ENCODE data around the gene BCAS3.

BCAS3 gene

DNA sequence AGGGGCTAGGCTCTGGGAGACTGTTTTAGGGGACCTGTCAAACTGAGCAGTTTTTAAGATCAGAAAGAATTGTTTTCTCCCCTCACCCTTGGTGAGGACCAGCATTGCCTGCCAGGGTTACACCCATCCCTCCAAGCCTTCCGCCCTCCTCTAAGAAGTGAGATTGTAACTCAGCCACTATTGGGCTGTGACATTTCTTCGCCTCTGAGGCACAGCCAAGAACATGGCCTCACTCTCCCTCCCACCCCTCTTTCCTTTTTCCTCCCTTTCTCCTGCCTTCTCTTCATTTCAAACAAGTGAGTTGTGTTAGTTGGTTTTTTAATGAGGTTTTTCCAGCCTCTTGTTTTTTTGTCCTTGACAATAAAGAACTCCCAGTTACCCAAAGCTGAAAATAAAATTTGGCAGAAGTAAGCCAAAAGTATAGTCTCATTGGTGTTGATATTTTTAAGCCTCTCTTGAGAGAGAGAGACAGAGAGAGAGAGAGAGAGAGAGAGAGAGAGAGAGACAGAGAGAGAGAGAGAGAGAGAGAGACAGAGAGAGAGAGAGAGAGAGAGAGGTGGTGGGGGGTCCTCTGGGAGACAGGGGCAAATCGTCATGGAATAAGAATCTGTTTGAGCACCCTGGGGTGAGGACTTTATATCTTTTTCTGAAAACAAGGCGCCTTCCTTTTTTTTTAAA lies 644.8 kb downstream of the BCAS3 start:
- DNase-seq (ENCODE audit: low spot score): no peak

DNA sequence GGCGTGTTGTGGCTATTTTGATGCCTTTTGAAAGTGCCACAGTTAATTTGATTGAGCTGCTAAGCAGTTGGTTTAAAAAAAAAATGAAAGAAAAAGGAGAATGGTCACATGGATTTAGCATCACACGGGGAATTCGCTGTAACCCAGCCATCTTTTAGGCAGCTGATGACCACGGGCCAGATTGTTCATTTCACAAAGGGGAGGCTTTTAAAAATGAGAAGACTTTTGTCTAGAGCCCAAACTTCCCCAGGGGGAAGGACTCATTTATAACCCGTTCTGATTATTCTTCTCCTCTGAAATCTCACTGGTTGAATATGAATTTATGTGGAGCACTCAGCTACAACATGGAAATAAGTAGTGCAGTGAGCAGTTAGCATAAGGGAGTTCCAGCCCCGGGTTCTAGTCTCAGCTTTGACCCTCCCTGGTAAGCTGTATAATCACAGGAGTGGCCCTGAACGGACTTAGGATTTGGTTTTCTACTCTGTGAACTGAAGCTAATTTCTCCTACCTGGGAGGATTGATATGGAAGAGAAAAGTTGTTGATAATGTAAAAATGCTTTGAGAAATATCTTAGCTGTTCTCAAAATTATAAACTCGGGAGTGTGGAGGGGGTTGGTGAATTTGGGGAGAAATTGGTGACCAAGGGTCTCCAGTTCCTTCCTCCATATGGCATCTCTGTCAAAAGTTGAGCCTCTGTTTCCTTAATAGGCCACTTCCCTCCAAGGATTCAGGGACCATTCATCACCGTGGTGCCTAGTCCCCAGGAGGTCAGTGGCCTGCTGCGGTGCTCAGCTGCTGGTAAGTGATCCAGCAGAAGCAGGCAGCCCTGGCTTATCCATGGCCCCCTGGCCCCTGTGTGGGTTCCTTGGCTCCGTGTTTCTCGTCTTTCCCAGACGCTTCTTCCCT lies 645.6 kb downstream of the BCAS3 start:
- no peak for DNase-seq (ENCODE audit: low spot score)

GRCh38 chr17:61323909-61324868 lies 646.5 kb downstream of the BCAS3 start:
- DNase-seq (ENCODE audit: low spot score): no peak

DNA sequence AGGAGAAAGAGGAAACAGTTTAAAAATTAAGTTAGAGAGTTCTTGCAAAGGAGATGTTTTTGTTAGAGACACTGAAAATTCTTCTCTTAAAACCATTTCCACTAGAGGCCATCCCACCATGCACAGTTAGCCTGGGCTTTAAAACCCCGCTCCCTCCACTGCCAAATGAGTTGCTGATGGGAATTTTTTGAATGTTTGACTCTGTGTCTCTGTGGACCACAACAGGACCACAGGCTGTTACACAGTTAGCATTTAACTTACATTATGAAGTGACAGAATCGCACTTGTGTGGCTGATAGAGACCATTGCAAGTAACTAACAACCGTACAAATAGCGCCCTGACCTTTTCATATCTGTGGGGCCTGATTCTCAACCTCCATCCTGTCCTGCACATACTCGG lies 647.3 kb downstream of the BCAS3 start:
- no peak for DNase-seq (ENCODE audit: low spot score)

DNA sequence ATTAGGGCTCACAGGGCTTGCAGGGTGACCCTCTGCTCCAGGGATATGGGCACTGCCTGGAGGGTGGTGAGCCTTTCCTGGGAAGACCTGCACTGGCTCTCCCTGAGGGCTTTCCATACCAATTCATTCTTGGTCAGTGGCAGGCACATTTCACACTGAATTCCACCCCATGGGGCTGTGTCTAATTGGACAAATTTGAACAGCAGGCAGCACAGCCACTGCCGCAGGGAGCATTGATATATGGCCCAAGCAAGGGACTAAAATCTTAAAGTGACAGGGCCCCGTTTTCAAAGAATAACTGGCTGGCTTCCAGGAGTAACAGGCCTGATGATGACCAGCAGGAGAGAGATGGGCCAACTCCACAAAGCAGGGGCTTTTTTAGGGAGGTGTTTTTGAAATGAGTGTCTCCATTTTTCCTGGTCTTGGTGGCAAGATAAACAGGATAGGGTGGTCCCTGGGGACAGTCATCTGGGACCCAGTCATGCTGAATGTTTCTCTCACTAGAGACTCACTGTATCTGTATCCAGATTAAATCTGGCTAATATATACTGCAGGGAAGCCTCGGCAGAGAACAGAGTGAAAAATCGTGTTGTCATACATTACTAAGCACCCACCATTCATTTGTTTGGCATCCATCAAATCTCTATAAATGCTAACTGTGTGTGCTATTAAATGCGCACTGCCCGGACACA lies 647.9 kb downstream of the BCAS3 start:
- peak; percentile 28 for DNase-seq (ENCODE audit: low spot score)

DNA sequence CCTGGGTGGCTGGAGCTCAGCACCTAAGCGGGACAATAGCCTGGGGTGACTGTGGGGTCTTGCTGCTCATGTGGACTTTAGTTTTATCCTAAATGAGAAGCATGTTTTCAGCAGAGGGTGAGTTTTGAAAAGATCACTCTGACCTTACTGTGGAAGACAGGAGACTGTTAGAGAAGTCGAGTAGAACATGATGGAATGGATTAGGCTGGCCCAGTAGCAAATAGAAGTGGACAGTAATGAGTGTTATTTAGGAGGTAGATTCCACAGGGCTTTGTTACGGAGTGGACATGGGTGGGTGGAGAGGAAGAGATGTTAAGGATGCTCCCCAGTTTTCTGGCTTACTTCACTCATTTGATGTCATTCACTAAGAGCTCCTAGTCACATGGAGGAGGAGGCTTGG lies 648.7 kb downstream of the BCAS3 start:
- no peak for DNase-seq (ENCODE audit: low spot score)

GRCh38 chr17:61328351-61328750 lies 650.7 kb downstream of the BCAS3 start:
- DNase-seq (ENCODE audit: low spot score): no peak

DNA sequence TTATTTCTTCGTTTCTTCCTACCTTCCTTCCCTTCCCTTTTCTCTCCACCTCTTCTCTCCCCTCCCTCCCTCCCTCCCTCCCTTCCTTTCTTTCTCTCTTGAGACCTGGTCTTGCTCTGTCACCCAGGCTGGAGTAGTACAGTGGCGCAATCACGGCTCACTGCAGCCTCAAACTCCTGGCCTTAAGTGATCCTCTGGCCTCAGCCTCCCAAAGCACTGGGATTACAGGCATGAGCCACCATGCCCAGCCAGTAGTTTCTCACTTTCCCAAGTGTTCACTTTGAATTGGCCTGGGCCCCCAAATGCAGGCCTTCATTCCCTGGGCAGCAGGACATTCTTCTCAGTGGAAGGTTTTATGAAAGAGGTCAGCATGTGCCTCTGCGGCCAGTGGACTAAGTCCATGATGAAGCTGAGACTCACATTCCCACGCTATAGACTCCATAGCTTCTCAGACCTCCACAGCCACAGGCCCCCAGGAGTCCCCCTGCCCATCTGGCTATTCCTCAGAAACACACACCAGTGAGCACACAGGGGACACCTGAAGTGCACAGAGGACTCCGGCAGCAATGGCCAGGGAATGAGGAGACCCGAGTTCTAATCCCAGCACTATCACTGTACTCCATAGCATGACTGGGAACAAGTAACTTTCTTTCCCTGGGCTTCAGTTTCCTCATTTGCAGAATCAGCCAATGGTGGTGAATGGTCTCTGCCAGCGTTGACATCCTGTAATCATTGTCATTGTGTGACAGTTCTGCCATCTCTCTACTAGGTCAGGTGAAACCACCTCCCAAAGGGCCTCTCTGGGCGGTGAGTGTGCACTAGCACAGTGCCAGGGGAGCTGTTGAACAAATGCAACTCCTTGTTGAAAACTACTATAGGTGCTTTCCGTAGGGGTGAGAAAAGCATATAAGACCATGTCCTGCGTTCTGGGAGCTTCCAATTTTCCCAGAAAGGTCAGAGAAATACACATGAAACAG lies 652.8 kb downstream of the BCAS3 start:
- no peak for DNase-seq (ENCODE audit: low spot score)

DNA sequence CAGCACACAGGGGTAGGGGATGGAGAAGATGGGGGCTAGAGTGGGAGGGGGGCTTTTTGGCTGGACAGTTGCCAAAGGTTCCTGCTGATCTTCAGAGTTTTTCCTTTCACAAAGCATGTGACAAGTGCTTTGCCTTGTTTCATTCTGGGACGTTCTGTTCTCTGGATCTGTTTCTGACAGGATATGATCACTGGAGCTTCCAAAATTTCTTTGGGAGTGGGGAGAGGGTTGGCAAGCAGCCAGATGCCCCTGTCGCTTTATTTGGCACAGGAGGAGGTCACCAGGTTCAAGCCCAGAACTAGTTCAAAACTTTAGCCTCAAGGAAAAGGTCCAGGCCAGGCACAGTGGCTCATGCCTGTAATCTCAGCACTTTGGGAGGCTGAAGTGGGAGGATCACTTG lies 653.5 kb downstream of the BCAS3 start:
- DNase-seq (ENCODE audit: low spot score): no peak

DNA sequence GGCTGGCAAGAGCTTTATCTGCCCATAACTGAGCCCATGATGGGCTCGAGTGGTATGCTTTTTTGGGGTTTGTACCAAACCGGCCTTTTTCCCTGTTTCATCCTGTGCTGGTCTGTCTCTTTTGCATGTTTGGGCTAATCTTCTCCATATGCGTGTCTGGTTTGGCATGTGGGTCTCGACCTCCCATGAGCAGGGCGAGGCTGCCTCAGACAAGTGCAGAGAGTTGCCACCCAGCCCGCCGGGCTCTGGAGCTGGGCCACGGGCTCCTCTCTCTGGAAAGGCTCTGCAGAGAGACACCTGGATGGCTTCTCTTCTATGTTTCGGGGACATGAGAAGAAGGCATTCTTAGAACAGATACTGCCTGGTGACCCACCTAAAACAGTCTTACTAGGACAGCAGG lies 654.2 kb downstream of the BCAS3 start:
- no peak for DNase-seq (ENCODE audit: low spot score)

DNA sequence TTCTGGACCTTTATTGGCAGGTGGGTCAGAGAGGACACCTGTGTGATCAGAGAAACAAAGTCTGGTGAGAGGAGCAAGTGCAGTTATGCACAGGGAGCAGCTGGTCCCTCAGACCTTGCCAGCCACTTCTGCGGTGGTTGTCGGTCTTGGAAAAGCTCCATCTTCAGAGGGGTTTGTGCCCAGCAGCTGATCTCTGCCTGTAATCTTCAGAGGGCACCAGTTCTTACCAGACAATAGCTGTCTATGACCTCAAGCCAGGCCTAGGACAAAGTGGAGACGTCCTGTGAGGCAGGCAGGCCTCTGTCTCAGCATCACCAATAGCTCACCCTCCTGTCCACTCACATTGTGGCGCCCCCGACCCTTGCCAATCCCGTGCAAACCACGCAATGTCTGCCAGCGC lies 655.5 kb downstream of the BCAS3 start:
- DNase-seq (ENCODE audit: low spot score): no peak

GRCh38 chr17:61334673-61335072 lies 657.0 kb downstream of the BCAS3 start:
- DNase-seq (ENCODE audit: low spot score): no peak

GRCh38 chr17:61335105-61335844 lies 657.6 kb downstream of the BCAS3 start:
- DNase-seq (ENCODE audit: low spot score): peak; percentile 22

- no peak for DNase-seq (ENCODE audit: low spot score)
Observed at GRCh38 chr17:61335845-61336655, 658.4 kb downstream of the BCAS3 start.

DNA sequence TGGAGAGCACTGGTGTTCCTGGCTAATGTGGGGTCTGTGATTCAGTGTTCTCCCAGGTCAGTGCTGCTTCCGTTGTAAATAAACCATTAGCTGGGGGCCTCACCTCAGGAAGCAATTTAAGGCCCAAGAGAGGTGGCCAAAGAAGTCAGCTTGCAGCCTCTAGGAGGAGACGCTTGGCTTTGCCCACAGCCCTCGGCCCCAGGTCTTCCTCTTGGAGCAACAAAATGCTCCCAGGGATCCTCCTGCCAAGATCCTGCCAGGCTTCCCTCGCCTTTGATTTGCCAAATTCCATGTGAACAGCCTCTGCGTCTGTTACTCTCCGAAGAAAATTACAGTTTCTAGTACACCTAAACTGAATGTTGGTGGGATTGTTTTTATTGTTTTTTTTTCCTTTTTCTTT lies 659.6 kb downstream of the BCAS3 start:
- DNase-seq (ENCODE audit: low spot score): no peak

DNA sequence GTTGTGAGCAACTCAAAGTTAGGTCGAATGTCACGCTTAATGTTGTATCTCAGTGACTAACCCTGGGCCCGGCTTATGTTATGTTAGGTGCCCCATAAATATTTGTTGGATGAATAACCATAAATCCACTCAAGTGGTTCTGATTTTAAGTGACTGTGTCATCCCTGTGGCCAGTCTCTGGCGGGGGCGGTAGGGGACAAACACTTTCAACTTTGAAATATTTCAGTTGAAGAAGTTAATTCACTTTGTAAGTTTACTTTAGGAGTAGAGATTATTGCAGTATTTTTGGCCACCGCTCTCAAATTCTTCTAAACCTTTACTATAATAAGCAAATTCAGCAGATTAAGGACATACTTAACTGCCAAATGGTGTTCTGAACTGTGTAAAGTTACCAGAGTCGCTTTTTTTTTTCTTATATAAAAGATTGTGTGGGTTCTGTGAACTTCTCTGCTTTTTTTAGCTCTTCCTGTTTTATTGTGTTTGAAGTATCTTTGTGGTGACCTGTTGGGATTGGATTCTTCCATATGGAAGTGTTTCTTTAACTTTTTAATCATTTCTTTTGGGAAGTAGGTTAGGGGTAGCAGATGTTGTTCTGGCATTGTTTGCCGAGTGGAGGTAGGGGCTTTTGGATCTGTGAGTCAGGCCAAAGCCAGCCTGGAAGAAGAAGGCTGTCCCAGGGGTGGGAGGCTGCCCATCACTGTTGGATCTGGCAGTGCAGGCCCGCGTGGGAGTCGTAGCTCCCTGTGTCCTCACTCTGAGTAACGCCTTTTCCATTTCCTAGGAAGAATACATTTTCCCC lies 660.5 kb downstream of the BCAS3 start:
- peak; percentile 84 for DNase-seq (ENCODE audit: low spot score)

DNA sequence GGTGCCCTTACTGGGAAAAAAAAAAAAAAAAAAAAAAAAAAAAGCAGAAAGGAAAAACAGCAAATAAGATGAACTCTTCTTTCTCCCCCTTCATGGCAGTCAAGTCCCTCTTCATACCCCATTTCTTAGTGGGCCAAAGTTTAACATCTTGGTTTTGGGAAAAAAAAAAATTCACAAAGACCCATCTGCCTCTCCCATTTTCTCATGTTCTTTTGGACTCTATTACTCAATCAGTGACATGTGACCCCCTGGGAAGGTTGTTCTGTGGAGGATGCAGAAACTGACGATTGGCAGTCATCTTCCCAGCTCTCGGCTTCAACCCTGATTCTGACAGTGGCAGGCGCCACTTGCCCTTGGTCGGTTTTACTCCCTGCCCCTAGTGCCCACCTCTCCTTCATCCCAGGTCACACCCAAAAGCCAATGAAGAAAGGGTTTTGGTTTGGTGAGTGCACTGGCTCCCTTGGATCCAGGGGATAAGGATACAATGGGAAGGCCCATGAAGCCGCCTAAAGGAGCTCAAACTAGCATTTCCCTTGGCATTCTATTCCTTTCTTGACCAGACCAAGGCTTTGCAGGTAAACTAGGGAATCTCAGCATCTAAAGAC lies 661.3 kb downstream of the BCAS3 start:
- DNase-seq (ENCODE audit: low spot score): no peak
